A673 (cell line): Measurements from ENCODE around the gene ARHGAP26.

Source experiments
- EZH2 ChIP-seq: fragments of 200-600 bp; sonication (generic); IDR thresholded peaks from 2 replicates; pipeline ENCODE4 v1.6.1; 2017; ENCODE audit warnings: borderline replicate concordance, low read depth, mild to moderate bottlenecking, mixed read lengths, antibody characterized with exemption, low read length; ENCODE audit not compliant: poor library complexity, severe bottlenecking
- TF ChIP-seq, protein P1 (sequence below): fragments of 300-800, 200-600 bp; sonication (generic); conservative IDR thresholded peaks from 2 replicates; pipeline ENCODE4 v1.5.1; 2017; ENCODE audit warnings: low read depth, mild to moderate bottlenecking, antibody characterized with exemption, low read length, moderate library complexity, mixed read lengths

DNA sequence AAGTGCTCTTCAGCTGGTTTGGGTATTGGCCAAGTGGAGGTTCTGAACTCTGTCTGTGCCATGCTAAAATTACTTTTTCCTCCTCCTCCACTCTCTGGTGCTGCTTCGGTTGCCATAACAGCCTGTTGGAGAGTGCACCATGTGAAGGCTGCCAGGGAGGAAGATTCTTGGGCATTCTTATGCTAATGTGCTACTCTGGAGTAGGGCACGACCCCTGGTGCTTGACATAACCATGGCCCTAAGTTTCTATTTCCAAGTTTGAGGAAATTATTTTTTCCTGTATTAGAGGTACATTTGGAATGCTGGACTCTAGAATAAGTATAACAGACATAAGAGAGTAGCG, 111.6 kb downstream of the ARHGAP26 start:
- TF ChIP-seq, protein P1, sequence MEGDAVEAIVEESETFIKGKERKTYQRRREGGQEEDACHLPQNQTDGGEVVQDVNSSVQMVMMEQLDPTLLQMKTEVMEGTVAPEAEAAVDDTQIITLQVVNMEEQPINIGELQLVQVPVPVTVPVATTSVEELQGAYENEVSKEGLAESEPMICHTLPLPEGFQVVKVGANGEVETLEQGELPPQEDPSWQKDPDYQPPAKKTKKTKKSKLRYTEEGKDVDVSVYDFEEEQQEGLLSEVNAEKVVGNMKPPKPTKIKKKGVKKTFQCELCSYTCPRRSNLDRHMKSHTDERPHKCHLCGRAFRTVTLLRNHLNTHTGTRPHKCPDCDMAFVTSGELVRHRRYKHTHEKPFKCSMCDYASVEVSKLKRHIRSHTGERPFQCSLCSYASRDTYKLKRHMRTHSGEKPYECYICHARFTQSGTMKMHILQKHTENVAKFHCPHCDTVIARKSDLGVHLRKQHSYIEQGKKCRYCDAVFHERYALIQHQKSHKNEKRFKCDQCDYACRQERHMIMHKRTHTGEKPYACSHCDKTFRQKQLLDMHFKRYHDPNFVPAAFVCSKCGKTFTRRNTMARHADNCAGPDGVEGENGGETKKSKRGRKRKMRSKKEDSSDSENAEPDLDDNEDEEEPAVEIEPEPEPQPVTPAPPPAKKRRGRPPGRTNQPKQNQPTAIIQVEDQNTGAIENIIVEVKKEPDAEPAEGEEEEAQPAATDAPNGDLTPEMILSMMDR: no peak
- TF ChIP-seq EZH2: no peak
